HepG2 (cell line): Measurements from ENCODE around the gene ANKRD39. TPM values are rescaled to one million over a fixed set of nuclear protein-coding genes. Genes with fewer than 3 reads are reported as not detected.

ENCODE experiments used
- AGO2 ChIP-seq: fragments of 200-400 bp; formaldehyde crosslinking; optimal IDR thresholded peaks from 2 replicates; pipeline ENCODE3; 2017; ENCODE audit warnings: mild to moderate bottlenecking, low read depth, low read length, moderate library complexity
- CAMTA2 ChIP-seq: sonication (generic); formaldehyde crosslinking; IDR thresholded peaks from 2 replicates; pipeline ENCODE4 v1.4.0; 2020; ENCODE audit warnings: mild to moderate bottlenecking, missing genetic modification reagents, borderline replicate concordance
- CHD4 ChIP-seq: fragments of 200-600 bp; sonication (generic); IDR thresholded peaks from 2 replicates; pipeline ENCODE4 v1.7.0; 2017; ENCODE audit warnings: mild to moderate bottlenecking, low read length, borderline replicate concordance
- GABPA ChIP-seq, 2 experiments: IDR thresholded peaks; 2 replicates each; pipeline ENCODE4 v1.6.1; 2011 to 2016; ENCODE audit warnings: low read depth in 2 of 2, low read length in 1 of 2, missing biosample characterization in 1 of 2, missing genetic modification characterization in 1 of 2
- GMEB2 ChIP-seq: IDR thresholded peaks from 2 replicates; pipeline ENCODE4 v1.6.1; 2016; ENCODE audit warnings: missing biosample characterization, missing genetic modification reagents, low read depth
- HHEX ChIP-seq: IDR thresholded peaks from 2 replicates; pipeline ENCODE4 v1.6.1; 2016; ENCODE audit warnings: control low read depth
- IRF2 ChIP-seq: IDR thresholded peaks from 2 replicates; pipeline ENCODE4 v1.6.1; 2018; ENCODE audit warnings: missing genetic modification reagents, missing compliant biosample characterization
- MAFK ChIP-seq, 2 experiments: IDR thresholded peaks in 1 of 2; conservative IDR thresholded peaks in 1 of 2; 2 replicates each; pipeline ENCODE4 v1.6.1; 2011; ENCODE audit warnings: improper control_type of control experiment in 2 of 2, low read length in 2 of 2
- MTF1 ChIP-seq: sonication (generic); formaldehyde crosslinking; IDR thresholded peaks from 2 replicates; pipeline ENCODE4 v1.5.0; 2020; ENCODE audit warnings: missing genetic modification reagents
- NR1H2 ChIP-seq: sonication (generic); formaldehyde crosslinking; IDR thresholded peaks from 2 replicates; pipeline ENCODE4 v1.8.1; 2022; ENCODE audit warnings: low read depth, missing genetic modification reagents, borderline replicate concordance
- NR3C1 ChIP-seq: sonication (generic); formaldehyde crosslinking; IDR thresholded peaks from 2 replicates; pipeline ENCODE4 v1.4.0; 2020; ENCODE audit warnings: missing genetic modification reagents
- PCBP1 ChIP-seq: fragments of 200-400 bp; formaldehyde crosslinking; IDR thresholded peaks from 2 replicates; pipeline ENCODE4 v1.6.1; 2017; ENCODE audit warnings: mild to moderate bottlenecking, low read depth, low read length, borderline replicate concordance
- STAG1 ChIP-seq: sonication (generic); formaldehyde crosslinking; IDR thresholded peaks from 2 replicates; pipeline ENCODE4 v1.4.0; 2020; ENCODE audit warnings: missing genetic modification reagents
- TCF7 ChIP-seq: sonication (generic); IDR thresholded peaks from 2 replicates; pipeline ENCODE4 v1.6.1; 2016; ENCODE audit warnings: antibody characterized with exemption, low read depth
- ZHX2 ChIP-seq, 2 experiments: sonication (generic) in 1 of 2; formaldehyde crosslinking in 1 of 2; IDR thresholded peaks; 2 replicates each; pipeline versions ENCODE4 v1.6.1 to v1.9.0; 2014 to 2022; ENCODE audit warnings: antibody characterized with exemption in 1 of 2, borderline replicate concordance in 1 of 2, inconsistent platforms in 1 of 2, low read depth in 1 of 2, missing genetic modification reagents in 1 of 2
- ZNF124 ChIP-seq: sonication (generic); formaldehyde crosslinking; IDR thresholded peaks from 2 replicates; pipeline ENCODE4 v1.4.0; 2020; ENCODE audit warnings: missing genetic modification reagents
- ZNF276 ChIP-seq: sonication (generic); formaldehyde crosslinking; IDR thresholded peaks from 2 replicates; pipeline ENCODE4 v1.4.0; 2020; ENCODE audit warnings: mild to moderate bottlenecking, low read depth, missing genetic modification reagents
- ZNF460 ChIP-seq: sonication (generic); formaldehyde crosslinking; IDR thresholded peaks from 2 replicates; pipeline ENCODE4 v1.5.1; 2020; ENCODE audit warnings: missing genetic modification reagents, mild to moderate bottlenecking, borderline replicate concordance
- ZNF619 ChIP-seq: sonication (generic); formaldehyde crosslinking; IDR thresholded peaks from 2 replicates; pipeline ENCODE4 v1.4.0; 2020; ENCODE audit warnings: mild to moderate bottlenecking, missing genetic modification reagents
- ZNF629 ChIP-seq: sonication (generic); formaldehyde crosslinking; conservative IDR thresholded peaks from 2 replicates; pipeline ENCODE4 v1.5.0; 2020; ENCODE audit warnings: missing genetic modification reagents
- polyA plus RNA-seq, 8 experiments: library from polyadenylated mRNA; depleted of rRNA in 3 of 8; stranded (reverse) in 7 of 8; unstranded in 1 of 8; fragments of >200 nt; fragmentation: Illumina TruSeq in 4 of 8; extraction: Trizol in 4 of 8; gene quantifications; 2 replicates each; pipeline versions ENCODE4 v1.2.1 to v1.2.3, GENCODE V29; 2011 to 2016; ENCODE audit warnings: low read depth in 4 of 8, missing spikeins in 1 of 8, mixed read lengths in 1 of 8; ENCODE audit not compliant: insufficient read depth in 1 of 8
- total RNA-seq, 5 experiments: library from RNA; depleted of rRNA; stranded (reverse); fragments of >200 nt; fragmentation: Illumina TruSeq; extraction: Trizol; gene quantifications; 2 replicates each; pipeline ENCODE4 v1.2.3, GENCODE V29; 2016; ENCODE audit warnings: low read depth in 1 of 5

ANKRD39 gene
- total and polyA plus RNA-seq, 2 of the 13 experiments (the other 11 are each of a cell fraction or from before 2014, with no cell fraction given): 23.2 to 24.8 TPM

GRCh38 chr2:96839875-96840850, 17.7 kb downstream of the ANKRD39 start (continued):
- no peak for TF ChIP-seq ZNF276 (CRISPR knock-in tag)
- no peak for TF ChIP-seq ZNF629 (CRISPR knock-in tag)
- no peak for TF ChIP-seq TCF7
- TF ChIP-seq MTF1 (CRISPR knock-in tag): no peak
- no peak for TF ChIP-seq NR1H2
- no peak for TF ChIP-seq IRF2 (CRISPR knock-in tag)
- TF ChIP-seq HHEX: no peak
- TF ChIP-seq AGO2: peak; percentile 82
- TF ChIP-seq MAFK (conservative IDR thresholded peaks at IDR 0.05 in 1 of 2, IDR thresholded peaks at IDR 0.05 in 1 of 2; ENCODE audit: low read length in 2 of 2): no peak
- TF ChIP-seq ZHX2 (IDR thresholded peaks at IDR 0.05; ENCODE audit: low read depth): no peak
- TF ChIP-seq ZHX2 (CRISPR knock-in tag; IDR thresholded peaks at IDR 0.05; ENCODE audit: borderline replicate concordance): no peak
- no peak for TF ChIP-seq GABPA (IDR thresholded peaks at IDR 0.05; ENCODE audit: low read depth, low read length)
- no peak for TF ChIP-seq GABPA (CRISPR knock-in tag; IDR thresholded peaks at IDR 0.05; ENCODE audit: low read depth)
- no peak for TF ChIP-seq GMEB2 (CRISPR knock-in tag)
- no peak for TF ChIP-seq STAG1 (CRISPR knock-in tag)
- no peak for TF ChIP-seq ZNF460 (CRISPR knock-in tag)
- no peak for TF ChIP-seq CAMTA2 (CRISPR knock-in tag)
- TF ChIP-seq ZNF619 (CRISPR knock-in tag): no peak
- 0 out of 2 replicates have a peak, but pooled peaks have one; percentile 2 for TF ChIP-seq PCBP1
- no peak for TF ChIP-seq ZNF124 (CRISPR knock-in tag)
- no peak for TF ChIP-seq NR3C1 (CRISPR knock-in tag)
- TF ChIP-seq CHD4: no peak
